ENCODE results near the gene PGAM4.
"Not testable (repeated sequence)": the region's sequence is repeated elsewhere in the genome, so short reads cannot be mapped to it uniquely, and the experiment has no call there.

The PGAM4 gene

GRCh38 chrX:77930581-77930980 lies 38.9 kb downstream of the PGAM4 start:
- no peak for DNase-seq (ENCODE audit: low read depth in 2 of 2, low spot score in 1 of 2)

- no peak for DNase-seq (ENCODE audit: low read depth in 2 of 2, low spot score in 1 of 2)
Observed at GRCh38 chrX:77925764-77926163, 43.7 kb downstream of the PGAM4 start.

DNA sequence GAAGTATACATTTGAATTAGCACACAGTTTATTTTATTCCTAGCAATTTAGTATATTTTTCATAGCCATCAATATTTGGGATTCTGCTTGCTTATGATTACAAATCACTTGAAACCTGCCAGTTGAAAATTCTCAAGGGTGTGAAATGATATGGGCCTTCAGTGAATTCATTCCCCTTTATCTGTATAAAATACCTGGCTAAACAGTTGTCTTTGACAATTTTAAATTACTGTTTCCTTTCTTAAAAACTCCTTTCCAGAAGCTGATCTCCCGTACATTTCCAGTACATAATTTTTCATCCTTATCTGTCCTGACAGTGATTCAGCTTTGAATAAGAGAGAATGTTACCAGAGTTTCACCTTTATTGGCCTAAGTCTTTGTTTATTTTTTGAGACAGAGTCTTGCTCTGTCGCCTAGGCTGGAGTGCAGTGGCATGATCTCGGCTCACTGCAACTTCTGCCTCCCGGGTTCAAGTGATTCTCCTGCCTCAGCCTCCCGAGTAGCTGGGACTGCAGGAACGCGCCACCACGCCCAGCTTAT lies 45.0 kb downstream of the PGAM4 start:
- no peak for DNase-seq (ENCODE audit: low read depth in 2 of 2, low spot score in 1 of 2)

DNA sequence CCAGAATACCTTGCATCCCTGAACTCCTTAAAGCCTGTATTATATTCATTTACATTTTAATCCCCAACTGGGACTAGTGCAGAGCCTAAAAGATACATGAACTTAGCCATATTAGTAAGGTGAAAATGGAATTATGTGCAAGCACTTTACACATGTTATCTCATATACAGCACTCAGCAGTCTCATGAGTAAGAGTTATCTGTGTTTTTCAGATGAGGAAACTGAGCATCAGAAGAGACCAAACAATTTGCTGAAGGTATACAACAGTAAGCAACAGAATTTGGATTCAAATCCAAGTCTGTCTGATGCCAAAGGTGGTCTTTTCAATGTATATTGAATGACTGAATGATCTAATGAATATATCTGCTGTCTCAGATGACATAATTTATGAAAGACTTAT lies 46.7 kb downstream of the PGAM4 start:
- no peak for DNase-seq (ENCODE audit: low read depth in 2 of 2, low spot score in 1 of 2)

- DNase-seq (ENCODE audit: low read depth in 2 of 2, low spot score in 1 of 2): not testable (repeated sequence)
Observed at GRCh38 chrX:77919370-77919769, 50.1 kb downstream of the PGAM4 start.

- DNase-seq (ENCODE audit: low read depth in 2 of 2, low spot score in 1 of 2): no peak
Observed at GRCh38 chrX:77918568-77918967, 50.9 kb downstream of the PGAM4 start.
